Measurements from ENCODE around the gene C7orf57.

The C7orf57 gene

GRCh38 chr7:48042216-48042615 lies 6.9 kb downstream of the C7orf57 start:
- DNase-seq (ENCODE audit: extremely low read depth, low read depth), result no peak
- no peak for TF ChIP-seq CTCF (IDR thresholded peaks at IDR 0.05; ENCODE audit: low read depth, low read length, missing control alignments)
- no peak overlapping the region for H3K4me3 ChIP-seq (replicated peaks; ENCODE audit: low read depth, low read length)

GRCh38 chr7:48042636-48043035 lies 7.3 kb downstream of the C7orf57 start:
- no peak overlapping the region for H3K4me3 ChIP-seq (replicated peaks; ENCODE audit: low read depth, low read length)
- no peak for DNase-seq (ENCODE audit: extremely low read depth, low read depth)
- no peak for TF ChIP-seq CTCF (IDR thresholded peaks at IDR 0.05; ENCODE audit: low read depth, low read length, missing control alignments)

GRCh38 chr7:48045195-48045765 lies 9.9 kb downstream of the C7orf57 start:
- TF ChIP-seq CTCF (IDR thresholded peaks at IDR 0.05; ENCODE audit: low read depth, low read length, missing control alignments), result no peak
- no peak overlapping the region for H3K4me3 ChIP-seq (replicated peaks; ENCODE audit: low read depth, low read length)
- DNase-seq (ENCODE audit: extremely low read depth, low read depth), result no peak

GRCh38 chr7:48046458-48046857 lies 11.1 kb downstream of the C7orf57 start:
- no peak for DNase-seq (ENCODE audit: extremely low read depth, low read depth)
- no peak for TF ChIP-seq CTCF (IDR thresholded peaks at IDR 0.05; ENCODE audit: low read depth, low read length, missing control alignments)
- H3K4me3 ChIP-seq (replicated peaks; ENCODE audit: low read depth, low read length), result no peak overlapping the region

- no peak overlapping the region for H3K4me3 ChIP-seq (replicated peaks; ENCODE audit: low read depth, low read length)
- no peak for DNase-seq (ENCODE audit: extremely low read depth, low read depth)
- TF ChIP-seq CTCF (IDR thresholded peaks at IDR 0.05; ENCODE audit: low read depth, low read length, missing control alignments), result no peak
Measured at GRCh38 chr7:48048113-48048512, 12.8 kb downstream of the C7orf57 start.

GRCh38 chr7:48049850-48050249 lies 14.5 kb downstream of the C7orf57 start:
- no peak for TF ChIP-seq CTCF (IDR thresholded peaks at IDR 0.05; ENCODE audit: low read depth, low read length, missing control alignments)

GRCh38 chr7:48052748-48053147 lies 17.4 kb downstream of the C7orf57 start:
- no peak overlapping the region for H3K4me3 ChIP-seq (replicated peaks; ENCODE audit: low read depth, low read length)
- no peak for TF ChIP-seq CTCF (IDR thresholded peaks at IDR 0.05; ENCODE audit: low read depth, low read length, missing control alignments)
- DNase-seq (ENCODE audit: extremely low read depth, low read depth), result no peak

More at GRCh38 chr7:48049850-48050249, 14.5 kb downstream of the C7orf57 start:
- DNase-seq (ENCODE audit: extremely low read depth, low read depth), result no peak
- no peak overlapping the region for H3K4me3 ChIP-seq (replicated peaks; ENCODE audit: low read depth, low read length)

All from HFF-Myc (cell line).